ENCODE results near the gene PTER.

PTER gene, protein sequence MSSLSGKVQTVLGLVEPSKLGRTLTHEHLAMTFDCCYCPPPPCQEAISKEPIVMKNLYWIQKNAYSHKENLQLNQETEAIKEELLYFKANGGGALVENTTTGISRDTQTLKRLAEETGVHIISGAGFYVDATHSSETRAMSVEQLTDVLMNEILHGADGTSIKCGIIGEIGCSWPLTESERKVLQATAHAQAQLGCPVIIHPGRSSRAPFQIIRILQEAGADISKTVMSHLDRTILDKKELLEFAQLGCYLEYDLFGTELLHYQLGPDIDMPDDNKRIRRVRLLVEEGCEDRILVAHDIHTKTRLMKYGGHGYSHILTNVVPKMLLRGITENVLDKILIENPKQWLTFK

DNA sequence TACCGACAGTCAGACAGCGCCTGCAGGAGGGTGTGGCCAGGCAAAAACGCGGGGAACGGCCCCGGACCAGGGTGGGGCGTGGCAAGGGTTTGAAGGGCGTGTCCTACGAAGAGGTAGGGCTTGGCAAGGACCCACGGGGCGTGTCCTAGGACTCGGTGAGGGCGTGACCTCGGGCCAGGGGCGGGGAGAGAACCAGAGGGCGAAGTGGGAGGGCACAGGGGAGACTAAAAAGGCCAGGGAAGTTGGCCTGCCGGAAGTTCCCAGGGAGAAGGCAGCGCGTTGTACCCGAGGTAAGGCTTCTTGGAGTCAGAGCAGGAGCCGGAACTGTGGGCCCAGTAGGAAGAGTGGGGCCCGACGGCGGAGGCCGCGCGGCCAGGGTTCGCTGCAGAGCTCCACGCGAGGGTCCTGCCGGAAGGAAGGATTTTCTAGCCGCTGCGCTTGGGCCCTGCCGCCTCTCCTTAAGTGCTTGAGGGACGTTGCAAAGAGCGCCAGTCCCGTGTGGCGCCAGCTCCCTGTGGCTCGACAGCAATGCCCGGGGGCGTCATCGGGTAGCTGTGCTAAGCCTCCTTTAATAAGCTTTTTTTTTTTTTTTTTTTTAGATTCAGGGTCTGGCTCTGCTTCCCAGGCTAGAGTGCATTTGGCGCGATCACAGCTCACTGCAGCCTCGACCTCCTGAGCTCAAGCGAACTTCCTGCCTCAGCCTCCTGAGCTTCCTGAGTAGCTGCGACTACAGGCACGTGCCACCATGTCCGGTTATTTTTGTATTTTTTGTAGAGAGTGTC lies at the start of gene PTER:
TSS of gene PTER (plus strand) at position 253 of the 782 bp plus-strand sequence. CDS start 47,375 bp downstream, outside the sequence.
- FAIRE-seq: no peak

GRCh38 chr10:16392531-16393069 lies 44.2 kb upstream of the PTER start:
- FAIRE-seq: no peak

GRCh38 chr10:16393271-16393858 lies 43.4 kb upstream of the PTER start:
- no peak for FAIRE-seq

- FAIRE-seq: no peak
Measured at GRCh38 chr10:16401416-16401815, 35.4 kb upstream of the PTER start.

DNA sequence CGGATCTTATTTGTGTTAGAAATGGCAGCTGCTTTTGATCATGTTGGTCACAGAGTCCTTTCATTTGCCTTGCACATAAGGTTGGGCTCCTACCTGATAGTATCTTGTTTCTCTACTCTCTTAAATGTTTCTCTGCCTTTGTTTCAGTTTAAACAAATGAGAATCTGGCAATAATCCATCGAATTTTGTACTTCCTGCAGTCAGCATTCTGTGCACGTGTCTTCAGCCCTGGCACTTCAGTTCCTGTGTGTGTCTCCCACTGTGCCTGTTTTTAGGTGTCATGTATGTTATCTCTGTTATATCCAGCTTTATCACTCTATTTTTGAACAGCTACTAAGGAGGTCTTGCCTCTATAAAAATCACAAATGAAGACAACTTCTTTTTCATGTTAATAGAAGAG lies 28.4 kb upstream of the PTER start:
- no peak for FAIRE-seq

- FAIRE-seq: no peak
Measured at GRCh38 chr10:16417341-16417740, 19.5 kb upstream of the PTER start.

DNA sequence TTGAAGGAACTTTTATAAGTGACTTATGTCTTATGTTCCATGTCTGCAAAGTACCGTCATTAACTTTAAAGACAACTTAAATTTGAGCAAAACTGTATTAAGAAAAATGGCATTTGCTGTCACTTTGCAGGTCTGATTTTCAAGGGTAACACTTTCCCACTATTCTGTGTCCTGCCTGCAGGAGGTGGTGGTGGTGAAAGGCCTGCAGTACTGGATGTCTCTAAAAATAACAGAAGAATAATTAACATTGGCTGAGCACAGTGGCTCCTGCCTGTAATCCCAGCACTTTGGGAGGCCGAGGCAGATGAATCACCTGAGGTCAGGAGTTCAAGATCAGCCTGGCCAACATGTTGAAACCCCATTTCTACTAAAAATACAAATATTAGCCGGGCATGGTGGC lies 13.2 kb upstream of the PTER start:
- no peak for FAIRE-seq

- no peak for FAIRE-seq
Measured at GRCh38 chr10:16425449-16425848, 11.4 kb upstream of the PTER start.

- no peak for FAIRE-seq
Measured at GRCh38 chr10:16429539-16429938, 7.3 kb upstream of the PTER start.

DNA sequence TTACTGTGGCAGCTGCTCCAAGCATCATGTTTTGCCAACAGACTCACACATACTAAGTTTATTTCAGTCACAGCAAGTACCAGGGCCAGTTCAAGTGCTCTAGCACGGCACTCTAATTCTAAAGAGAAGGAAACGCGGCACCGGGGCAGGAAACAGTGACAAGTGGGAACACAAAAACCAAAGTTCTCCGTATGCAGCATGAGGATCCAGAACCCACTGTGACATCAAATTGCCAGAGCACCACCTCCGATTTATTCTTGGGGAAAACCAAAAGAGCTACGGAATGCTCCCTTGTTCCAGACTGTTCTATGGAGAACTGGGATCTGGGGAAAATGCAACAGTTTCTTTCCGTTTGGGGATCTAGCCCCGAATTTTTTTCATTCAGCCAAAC lies 448 bp upstream of the PTER start:
- no peak for FAIRE-seq

DNA sequence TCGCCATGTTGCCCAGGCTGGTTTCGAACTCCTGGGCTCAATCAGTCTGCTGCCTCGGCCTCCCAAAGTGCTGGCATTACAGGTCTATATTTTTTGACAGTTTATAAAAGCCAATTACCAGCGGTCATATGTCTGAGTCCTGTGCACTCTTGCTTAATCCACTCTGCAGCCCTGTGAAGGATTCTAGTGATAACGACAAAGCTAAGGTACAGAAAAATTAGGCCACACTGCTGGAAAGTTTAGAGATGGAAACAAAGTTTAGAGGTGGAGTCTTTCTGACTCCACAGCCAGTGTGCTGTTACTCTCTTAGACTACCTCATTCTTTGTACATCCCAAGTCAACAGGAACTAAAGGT lies 707 bp downstream of the PTER start:
- FAIRE-seq: no peak

- no peak for FAIRE-seq
Measured at GRCh38 chr10:16439295-16439694, 2.5 kb downstream of the PTER start.

DNA sequence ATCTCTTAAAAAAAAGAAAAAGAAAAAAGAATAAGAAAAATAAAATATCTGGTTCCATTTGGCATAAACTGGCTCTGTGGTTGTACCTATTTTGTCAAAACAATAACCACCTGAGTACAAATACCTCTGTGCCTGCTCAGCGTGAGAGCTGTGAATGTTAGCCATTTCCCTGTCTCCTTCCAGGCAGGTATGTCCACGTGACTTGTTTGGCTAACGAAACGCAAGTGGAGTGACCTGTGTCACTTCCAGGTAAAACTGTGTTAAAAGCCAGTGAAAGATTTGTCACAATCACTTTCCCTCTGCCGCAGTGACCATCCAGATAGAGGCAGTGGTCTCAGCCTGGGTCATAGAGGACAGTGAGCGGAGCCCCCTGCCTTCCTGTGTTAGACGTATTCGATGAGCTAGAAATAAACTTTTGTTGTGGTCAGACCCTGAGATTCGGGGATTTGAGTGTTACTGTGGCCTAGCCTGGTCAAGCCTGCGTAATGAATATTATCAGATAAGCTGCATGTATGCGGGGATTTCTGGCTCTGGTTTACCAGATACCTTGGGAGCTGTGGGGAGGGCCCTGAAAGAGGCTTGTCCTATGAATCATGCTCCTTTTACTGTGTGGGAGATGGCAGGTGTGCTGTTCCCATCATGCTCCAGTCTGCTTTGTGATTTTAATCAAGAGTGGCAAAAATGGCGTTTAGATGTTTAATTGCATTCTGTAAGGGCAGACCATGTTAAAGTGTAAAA lies 3.8 kb downstream of the PTER start:
- no peak for FAIRE-seq

GRCh38 chr10:16441173-16441840 lies 4.5 kb downstream of the PTER start:
- FAIRE-seq: no peak

DNA sequence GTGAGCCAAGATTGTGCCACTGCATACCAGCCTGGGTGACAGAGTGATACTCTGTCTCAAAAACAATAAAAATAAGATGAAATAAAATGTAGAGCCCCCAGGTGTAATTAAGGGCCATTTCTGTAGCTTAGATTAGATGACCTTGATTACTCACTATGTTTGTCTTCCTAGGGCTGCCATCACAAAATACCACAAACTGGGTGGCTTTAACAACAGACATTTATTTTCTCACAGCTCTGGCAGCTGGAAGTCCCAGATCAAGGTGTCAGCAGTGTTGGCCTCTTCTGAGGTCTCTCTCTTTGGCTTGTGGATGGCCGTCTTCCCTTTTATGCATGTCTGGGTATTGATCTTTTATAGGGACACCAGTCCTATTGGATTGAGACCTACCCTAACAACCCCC lies 6.1 kb downstream of the PTER start:
- no peak for FAIRE-seq

GRCh38 chr10:16445770-16446469 lies 9.1 kb downstream of the PTER start:
- no peak for FAIRE-seq

DNA sequence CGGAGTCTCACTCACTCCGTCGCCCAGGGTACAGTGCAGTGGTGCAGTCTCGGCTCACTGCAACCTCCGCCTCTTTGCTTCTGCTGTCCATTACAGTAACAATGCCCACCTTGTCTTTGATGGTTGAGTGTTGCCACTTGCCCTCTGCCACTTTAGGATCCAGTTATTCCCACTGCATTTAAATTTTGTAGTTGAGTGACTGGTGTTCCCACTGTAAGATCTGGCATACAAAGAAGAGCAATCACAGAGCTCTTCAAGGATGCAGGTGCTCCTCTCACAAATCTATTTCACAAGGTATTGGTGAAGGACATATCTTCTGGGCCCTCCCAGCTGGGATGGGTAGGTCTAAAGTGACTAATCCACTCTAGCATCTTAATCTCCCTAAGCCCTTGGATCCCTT lies 12.6 kb downstream of the PTER start:
- no peak for FAIRE-seq

GRCh38 chr10:16458166-16458955 lies 21.6 kb downstream of the PTER start:
- FAIRE-seq: no peak

- no peak for FAIRE-seq
Measured at GRCh38 chr10:16459423-16459939, 22.7 kb downstream of the PTER start.

- FAIRE-seq: no peak
Measured at GRCh38 chr10:16466001-16466400, 29.2 kb downstream of the PTER start.

GRCh38 chr10:16470747-16471146 lies 33.9 kb downstream of the PTER start:
- FAIRE-seq: no peak

Measured in colon (tissue), 2 donors.